Tibial nerve (tissue), 4 donors: ENCODE measurements around the gene BACH2. TPM values are rescaled to one million over a fixed set of nuclear protein-coding genes. Genes with fewer than 3 reads are reported as not detected.

Source experiments
- DNase-seq, 2 donors: peaks; one replicate each; pipeline ENCODE4 v3.0.0-alpha.2; 2019; ENCODE audit warnings: low spot score in 2 of 2
- H3K27ac ChIP-seq, 4 donors: fragments of 200-600 bp; sonication (generic) in 3 of 4; one replicate each; pipeline ENCODE4 v1.5.1; 2017 to 2019; ENCODE audit warnings: mild to moderate bottlenecking in 1 of 4
- H3K27me3 ChIP-seq, 2 donors: fragments of 200-600 bp; sonication (generic) in 1 of 2; one replicate each; pipeline versions ENCODE4 v1.5.1 to v1.6.0; 2017 to 2019
- H3K36me3 ChIP-seq, 3 donors: fragments of 200-600 bp; sonication (generic); one replicate each; pipeline ENCODE4 v1.5.1; 2018 to 2019
- H3K4me1 ChIP-seq, 4 donors: fragments of 200-600 bp; sonication (generic) in 3 of 4; one replicate each; pipeline ENCODE4 v1.5.1; 2017 to 2019
- H3K4me3 ChIP-seq, 4 donors: fragments of 200-600 bp; sonication (generic) in 3 of 4; one replicate each; pipeline ENCODE4 v1.5.1; 2017 to 2019; ENCODE audit warnings: mild to moderate bottlenecking in 1 of 4, moderate library complexity in 1 of 4
- H3K9me3 ChIP-seq, 4 donors: fragments of 200-600 bp; sonication (generic) in 3 of 4; one replicate each; pipeline ENCODE4 v1.5.1; 2017 to 2019
- CTCF ChIP-seq, 5 experiments: fragments of 200-600 bp in 3 of 5; fragments of 450-650 bp in 2 of 5; sonication (generic) in 3 of 5; IDR thresholded peaks; one replicate each; pipeline ENCODE4 v1.5.1; 2016 to 2019; ENCODE audit warnings: antibody characterized with exemption in 5 of 5, mild to moderate bottlenecking in 3 of 5, moderate library complexity in 2 of 5
- EP300 ChIP-seq, 2 donors: sonication (generic); formaldehyde crosslinking; IDR thresholded peaks; one replicate each; pipeline ENCODE4 v1.6.1; 2017; ENCODE audit warnings: antibody characterized with exemption in 2 of 2, mild to moderate bottlenecking in 1 of 2
- POLR2A ChIP-seq, 2 donors: fragments of 450-650 bp; IDR thresholded peaks; one replicate each; pipeline ENCODE4 v1.6.1; 2017; ENCODE audit warnings: antibody characterized with exemption in 2 of 2, mild to moderate bottlenecking in 2 of 2, moderate library complexity in 2 of 2
- WGBS, 2 donors: methylation state at CpG; one replicate each; pipeline ENCODE4 v1.1.5; 2018; 5-methylcytosine and 5-hydroxymethylcytosine counted together
- total RNA-seq, 4 donors: library from RNA; depleted of rRNA; stranded (reverse); fragments of >200 nt; gene quantifications; one replicate each; pipeline ENCODE4 v1.1.0, GENCODE V29; 2016

BACH2 gene
- total RNA-seq, 4 donors from 2014 or later = 4.4 to 11.1 (median 8.4) TPM

- no peak for DNase-seq
- H3K4me1 ChIP-seq = peaks cover 0 to 8% (median 0%) of the 10 kb centered on the region in 4 donors
- no peak overlapping the region for H3K27ac ChIP-seq
- WGBS, 2 donors = 94 to 97% methylated on average over 2 of the region's 2 CpGs
- TF ChIP-seq EP300 (IDR thresholded peaks at IDR 0.05) (no peak), POLR2A (IDR thresholded peaks at IDR 0.05) (no peak), CTCF (IDR thresholded peaks at IDR 0.05) (no peak)
- H3K27me3 ChIP-seq = no peaks in the 10 kb centered on the region
- no peaks in the 10 kb centered on the region for H3K36me3 ChIP-seq
- no peaks in the 10 kb centered on the region for H3K9me3 ChIP-seq
- no peak overlapping the region for H3K4me3 ChIP-seq
These were observed 248.3 kb downstream of the BACH2 start for GRCh38 chr6:90048206-90048967.

- peaks cover 0 to 14% (median under 1%) of the 10 kb centered on the region in 4 donors for H3K4me1 ChIP-seq
- H3K36me3 ChIP-seq = no peaks in the 10 kb centered on the region
- H3K4me3 ChIP-seq = no peak overlapping the region
- DNase-seq = no peak
- WGBS, 2 donors = 95 to 98% methylated on average over 2 of the region's 2 CpGs
- no peak overlapping the region for H3K27ac ChIP-seq
- H3K9me3 ChIP-seq = no peaks in the 10 kb centered on the region
- TF ChIP-seq EP300 (IDR thresholded peaks at IDR 0.05) = no peak
- no peak for TF ChIP-seq POLR2A (IDR thresholded peaks at IDR 0.05)
- TF ChIP-seq CTCF (IDR thresholded peaks at IDR 0.05) = no peak
- no peaks in the 10 kb centered on the region for H3K27me3 ChIP-seq
These were observed 251.1 kb downstream of the BACH2 start for GRCh38 chr6:90045535-90045934.

GRCh38 chr6:90044833-90045381 lies 251.7 kb downstream of the BACH2 start:
- no peak overlapping the region for H3K4me3 ChIP-seq
- H3K27ac ChIP-seq = no peak overlapping the region
- no peaks in the 10 kb centered on the region for H3K27me3 ChIP-seq
- H3K9me3 ChIP-seq = no peaks in the 10 kb centered on the region
- no peak for DNase-seq
- H3K36me3 ChIP-seq = no peaks in the 10 kb centered on the region
- no peak for TF ChIP-seq POLR2A (IDR thresholded peaks at IDR 0.05)
- no peak for TF ChIP-seq EP300 (IDR thresholded peaks at IDR 0.05)
- TF ChIP-seq CTCF (IDR thresholded peaks at IDR 0.05) = no peak
- 75 to 76% methylated on average over 3 of the region's 3 CpGs for WGBS, 2 donors
- peaks cover 0 to 20% (median 2%) of the 10 kb centered on the region in 4 donors for H3K4me1 ChIP-seq

GRCh38 chr6:90044182-90044832 lies 252.3 kb downstream of the BACH2 start:
- H3K27ac ChIP-seq = no peak overlapping the region
- H3K9me3 ChIP-seq = no peaks in the 10 kb centered on the region
- H3K27me3 ChIP-seq = no peaks in the 10 kb centered on the region
- no peak overlapping the region for H3K4me3 ChIP-seq
- 81 to 87% methylated on average over 7 of the region's 7 CpGs for WGBS, 2 donors
- H3K36me3 ChIP-seq = no peaks in the 10 kb centered on the region
- DNase-seq = no peak
- TF ChIP-seq CTCF (IDR thresholded peaks at IDR 0.05) (no peak), EP300 (IDR thresholded peaks at IDR 0.05) (no peak), POLR2A (IDR thresholded peaks at IDR 0.05) (no peak)
- peaks cover 0 to 19% (median 2%) of the 10 kb centered on the region in 4 donors for H3K4me1 ChIP-seq

- TF ChIP-seq POLR2A (IDR thresholded peaks at IDR 0.05) (no peak), EP300 (IDR thresholded peaks at IDR 0.05) (no peak)
- H3K36me3 ChIP-seq = no peaks in the 10 kb centered on the region
- no peak for DNase-seq
- WGBS, 2 donors = 70 to 73% methylated on average over 4 of the region's 4 CpGs
- H3K27ac ChIP-seq = no peak overlapping the region
- no peaks in the 10 kb centered on the region for H3K9me3 ChIP-seq
- peaks cover 0 to 14% (median 2%) of the 10 kb centered on the region in 4 donors for H3K4me1 ChIP-seq
- H3K27me3 ChIP-seq = no peaks in the 10 kb centered on the region
- no peak overlapping the region for H3K4me3 ChIP-seq
These were observed 255.7 kb downstream of the BACH2 start for GRCh38 chr6:90040931-90041330.
